RWPE1 (cell line): Measurements from ENCODE around the gene GATA6.
A peak's percentile ranks its signal among the peaks of the same experiment; 100 is the strongest.

Source experiments
- CTCF ChIA-PET: fragments of 350-600 bp; sonication (Branson Sonifier 250); formaldehyde crosslinking; extraction: SDS; loops from one replicate; lab custom pipeline; 2021; lab: Yijun Ruan, JAX
- POLR2A ChIA-PET: fragments of 400-600 bp; formaldehyde crosslinking; extraction: SDS; loops from one replicate; lab custom pipeline; 2020; ENCODE audit warnings: antibody characterized with exemption; ENCODE audit not compliant: low non-redundant PET; lab: Yijun Ruan, JAX
- DNase-seq: peaks from one replicate; pipeline ENCODE4 v3.0.0; 2012; ENCODE audit warnings: low spot score
- H3K27ac ChIP-seq: fragments of 450-650 bp; 2 replicates; pipeline ENCODE4 v1.5.1; 2017
- TF ChIP-seq, protein P1 (sequence below): fragments of 450-650 bp; conservative IDR thresholded peaks from 2 replicates; pipeline ENCODE4 v1.5.1; 2017; ENCODE audit warnings: low read depth, mild to moderate bottlenecking

The GATA6 gene

DNA sequence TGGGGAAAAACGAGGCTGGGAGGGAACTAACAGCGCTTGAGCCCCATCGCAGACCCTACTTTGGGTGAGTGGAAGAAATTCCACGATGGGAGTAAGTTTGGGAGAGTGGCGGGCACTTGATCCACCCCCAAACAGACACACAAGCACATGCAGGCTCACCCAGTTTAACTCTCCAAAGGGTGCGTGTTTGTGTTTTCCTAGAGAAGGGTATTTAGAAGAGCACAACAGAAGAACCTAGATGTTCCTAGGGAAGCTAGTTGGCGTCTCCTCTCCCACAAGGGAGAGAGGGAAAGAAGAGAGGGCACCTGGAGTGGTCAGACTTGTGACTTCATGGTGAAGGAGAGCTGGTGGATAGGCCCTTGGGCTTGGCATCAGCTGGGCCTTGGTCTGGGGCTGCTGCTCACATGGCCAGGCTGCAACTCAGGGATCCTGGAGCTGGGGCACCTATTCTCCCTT is 3.2 kb downstream of the GATA6 start:
- TF ChIP-seq, protein P1, sequence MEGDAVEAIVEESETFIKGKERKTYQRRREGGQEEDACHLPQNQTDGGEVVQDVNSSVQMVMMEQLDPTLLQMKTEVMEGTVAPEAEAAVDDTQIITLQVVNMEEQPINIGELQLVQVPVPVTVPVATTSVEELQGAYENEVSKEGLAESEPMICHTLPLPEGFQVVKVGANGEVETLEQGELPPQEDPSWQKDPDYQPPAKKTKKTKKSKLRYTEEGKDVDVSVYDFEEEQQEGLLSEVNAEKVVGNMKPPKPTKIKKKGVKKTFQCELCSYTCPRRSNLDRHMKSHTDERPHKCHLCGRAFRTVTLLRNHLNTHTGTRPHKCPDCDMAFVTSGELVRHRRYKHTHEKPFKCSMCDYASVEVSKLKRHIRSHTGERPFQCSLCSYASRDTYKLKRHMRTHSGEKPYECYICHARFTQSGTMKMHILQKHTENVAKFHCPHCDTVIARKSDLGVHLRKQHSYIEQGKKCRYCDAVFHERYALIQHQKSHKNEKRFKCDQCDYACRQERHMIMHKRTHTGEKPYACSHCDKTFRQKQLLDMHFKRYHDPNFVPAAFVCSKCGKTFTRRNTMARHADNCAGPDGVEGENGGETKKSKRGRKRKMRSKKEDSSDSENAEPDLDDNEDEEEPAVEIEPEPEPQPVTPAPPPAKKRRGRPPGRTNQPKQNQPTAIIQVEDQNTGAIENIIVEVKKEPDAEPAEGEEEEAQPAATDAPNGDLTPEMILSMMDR: no peak
- CTCF ChIA-PET: interaction anchor here (0.6 kb wide), 2 partner anchors 82 to 543 kb away, joined by 3 read pairs; no protein-coding TSS in a partner anchor
- no peak for DNase-seq
- H3K27ac ChIP-seq: no peak overlapping the region
- POLR2A ChIA-PET: no interaction called here

DNA sequence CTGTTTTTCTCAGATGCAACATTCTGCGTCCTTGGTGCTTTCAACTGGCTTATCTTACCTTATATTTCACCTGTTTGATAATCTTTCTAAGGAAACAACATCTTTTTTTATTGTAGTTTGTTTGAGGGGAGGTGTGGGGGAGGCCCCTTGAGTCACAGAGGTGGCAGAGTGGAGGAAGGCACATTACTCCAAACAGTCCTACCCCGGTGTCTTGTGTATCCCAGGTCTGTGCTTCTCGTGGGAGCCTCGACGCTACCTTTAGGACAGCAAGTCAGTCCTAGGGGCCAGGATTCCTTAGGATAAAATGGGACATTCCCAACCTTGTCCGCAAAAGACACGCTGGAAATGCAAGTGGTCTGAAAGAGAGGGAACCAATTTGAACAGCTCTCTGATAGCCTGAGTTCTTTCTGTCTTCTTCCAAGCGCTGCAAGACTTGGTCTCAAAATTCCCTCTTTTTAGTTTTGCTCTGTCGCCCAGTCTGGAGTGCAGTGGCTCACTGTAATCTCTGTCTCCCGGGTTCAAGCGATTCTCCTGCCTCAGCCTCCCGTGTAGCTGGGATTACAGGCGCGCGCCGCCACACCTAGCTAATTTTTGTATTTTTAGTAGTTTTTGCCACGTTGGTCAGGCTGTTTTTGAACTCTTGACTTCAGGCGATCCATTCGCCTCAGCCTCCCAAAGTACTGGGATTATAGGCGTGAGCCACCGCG is 4.0 kb downstream of the GATA6 start:
- POLR2A ChIA-PET: no interaction called here
- H3K27ac ChIP-seq: peak overlapping the region; percentile 47
- CTCF ChIA-PET: no interaction called here
- TF ChIP-seq, protein P1: no peak
- DNase-seq: no peak

DNA sequence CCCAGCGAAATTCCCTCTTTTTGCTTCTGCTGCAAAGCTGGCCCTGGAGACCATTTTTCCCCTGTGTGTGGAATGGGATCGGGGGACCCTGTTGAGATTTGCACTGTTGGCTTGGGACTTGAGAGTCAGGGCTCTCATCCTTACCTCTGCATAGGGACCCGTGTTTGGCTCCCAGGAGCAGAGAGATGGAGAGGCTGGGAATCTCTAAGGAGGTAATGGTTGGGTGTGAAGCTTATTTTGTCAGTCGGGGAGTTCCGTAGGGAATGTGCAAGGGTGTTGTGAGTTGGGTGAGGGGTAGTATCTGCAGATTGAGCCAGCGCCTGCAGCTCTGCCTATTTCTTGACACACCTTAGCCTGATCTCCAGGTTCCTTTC is 4.5 kb downstream of the GATA6 start:
- DNase-seq: no peak
- ChIA-PET POLR2A (no interaction called here), CTCF (no interaction called here)
- TF ChIP-seq, protein P1: no peak
- peak overlapping the region; percentile 47 for H3K27ac ChIP-seq

DNA sequence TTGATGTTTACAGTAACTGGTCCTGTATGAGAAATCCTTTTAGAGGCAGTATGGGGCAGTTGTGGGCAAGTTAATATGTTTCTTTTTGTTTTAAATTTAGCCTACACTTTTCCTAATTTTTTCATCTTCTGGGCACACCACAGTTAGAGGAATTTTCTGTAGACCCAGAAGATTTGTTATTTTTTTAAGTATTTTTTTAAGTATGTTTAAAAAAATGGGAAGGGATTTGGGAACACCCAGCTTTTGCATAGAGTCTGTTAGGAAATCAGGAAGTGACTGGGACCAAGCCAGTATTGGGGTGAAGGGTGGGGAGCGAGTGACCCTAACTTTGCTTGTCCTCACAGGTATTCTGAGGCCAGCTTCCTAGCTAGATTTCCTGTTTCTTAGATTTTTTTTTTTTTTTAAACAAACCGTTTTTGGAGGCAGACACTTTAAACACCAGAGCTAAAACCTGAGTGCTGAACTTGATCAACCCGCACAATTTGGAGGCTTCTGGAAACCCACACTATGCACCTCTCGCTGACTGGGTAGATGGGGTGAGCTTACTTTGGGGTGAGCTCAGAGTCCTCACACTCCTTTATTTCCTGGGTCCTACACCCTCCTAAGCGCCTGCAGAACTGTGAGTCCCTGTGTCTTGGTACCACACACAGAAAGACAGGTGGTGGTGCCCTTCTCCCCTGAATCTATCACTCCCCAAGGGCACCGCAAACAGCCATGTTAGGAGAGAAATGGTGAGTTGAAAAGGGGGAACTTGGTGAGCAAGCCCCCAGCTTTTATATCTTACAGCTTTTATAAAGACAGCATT is 5.2 kb downstream of the GATA6 start:
- POLR2A ChIA-PET: no interaction called here
- DNase-seq: no peak
- CTCF ChIA-PET: interaction anchor here (0.7 kb wide), 3 partner anchors 22 to 168 kb away, joined by 3 to 4 read pairs (median 3); no protein-coding TSS in a partner anchor
- peak overlapping the region; percentile 47; the same call in 1 of the 2 replicates for H3K27ac ChIP-seq
- TF ChIP-seq, protein P1: no peak

DNA sequence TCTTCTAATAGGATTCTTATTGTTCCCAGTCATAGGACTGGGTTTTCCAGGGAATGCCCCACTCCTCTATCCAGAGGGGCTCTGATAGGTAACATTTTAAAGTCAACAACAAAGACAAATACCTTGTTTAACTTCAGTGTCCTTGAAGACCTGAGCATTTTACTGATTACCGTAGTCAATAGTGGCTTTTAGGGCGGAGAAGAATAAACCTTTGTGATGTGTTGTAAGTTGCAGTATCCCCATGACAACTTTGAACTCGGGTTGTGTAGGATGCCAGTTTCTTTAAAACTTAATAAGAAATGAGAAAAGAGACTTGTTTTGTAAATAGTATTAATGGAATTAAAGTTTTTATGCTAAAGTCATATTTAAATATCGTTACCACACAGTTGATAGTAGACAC is 6.0 kb downstream of the GATA6 start:
- CTCF ChIA-PET: interaction anchor here (0.7 kb wide), 2 partner anchors 21 to 167 kb away, joined by 3 to 4 read pairs; no protein-coding TSS in a partner anchor
- POLR2A ChIA-PET: no interaction called here
- H3K27ac ChIP-seq: no peak overlapping the region
- TF ChIP-seq, protein P1: no peak
- no peak for DNase-seq
